ENCODE measurements around the gene BMPR1A.

Gene BMPR1A

GRCh38 chr10:86756511-86757112 lies at the start of gene BMPR1A:
Gene BMPR1A, plus strand, starts transcription at chr10:86756619. Its CDS starts 119,400 bp downstream, at chr10:86876019.
- DNase-seq, result no peak

DNA sequence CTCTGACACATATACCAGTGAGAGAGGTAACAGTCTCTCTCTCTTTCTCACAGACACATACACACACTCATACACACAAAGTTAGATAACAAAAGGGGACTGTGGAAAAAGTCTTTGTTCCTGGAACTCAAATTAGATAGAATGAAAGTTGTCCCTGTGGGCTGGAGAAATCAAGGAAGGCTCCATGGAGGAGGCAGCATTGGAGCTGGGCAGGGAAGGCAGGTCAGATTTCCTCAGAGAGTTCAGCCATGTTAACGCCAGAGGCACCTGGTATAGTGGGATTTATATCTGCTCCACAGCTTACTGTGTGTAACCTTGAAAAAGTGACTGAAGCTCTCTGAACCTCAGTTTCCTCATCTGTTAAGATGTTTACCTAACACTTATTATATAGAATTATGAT lies 49.4 kb upstream of the BMPR1A start:
- DNase-seq, result no peak

- DNase-seq, result no peak
Measured at GRCh38 chr10:86707505-86707904, 48.9 kb upstream of the BMPR1A start.

DNA sequence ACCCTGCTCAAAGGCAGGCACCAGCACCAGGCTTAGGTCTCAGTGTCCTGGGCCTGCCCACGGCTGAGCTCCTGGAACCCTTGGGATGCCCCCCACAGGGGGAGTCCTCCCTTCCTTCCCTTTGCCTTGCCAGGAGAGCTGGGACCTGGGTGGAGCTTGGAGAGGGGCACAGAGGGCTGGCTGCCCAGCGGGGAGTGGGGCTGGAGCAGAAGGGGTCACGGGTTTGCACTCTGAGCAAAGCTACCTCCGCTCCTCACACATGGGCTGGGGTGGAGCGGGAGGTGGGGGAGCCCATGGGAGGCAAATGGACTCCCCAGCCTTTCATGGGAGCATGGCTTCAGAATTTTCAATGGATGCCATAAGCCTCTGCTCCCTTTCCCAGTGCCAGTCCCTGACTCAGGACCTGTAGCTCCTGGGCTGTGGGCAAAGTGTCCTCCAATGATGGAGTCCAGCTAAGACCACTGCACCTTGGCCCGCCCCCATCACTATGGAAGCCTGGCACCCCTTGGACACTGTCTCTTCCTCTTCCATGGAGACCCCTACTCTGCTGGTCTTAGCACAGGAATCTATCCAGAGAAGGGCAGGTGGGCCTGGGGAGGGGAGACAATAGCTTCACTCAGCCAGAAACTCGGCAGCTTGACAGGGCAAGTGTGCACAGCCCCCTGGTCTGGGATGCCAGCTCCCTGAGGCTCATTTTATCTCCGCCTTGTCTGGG lies 48.2 kb upstream of the BMPR1A start:
- DNase-seq, result no peak

- no peak for DNase-seq
Measured at GRCh38 chr10:86708783-86709380, 47.5 kb upstream of the BMPR1A start.

GRCh38 chr10:86709396-86710185 lies 46.8 kb upstream of the BMPR1A start:
- no peak for DNase-seq

DNA sequence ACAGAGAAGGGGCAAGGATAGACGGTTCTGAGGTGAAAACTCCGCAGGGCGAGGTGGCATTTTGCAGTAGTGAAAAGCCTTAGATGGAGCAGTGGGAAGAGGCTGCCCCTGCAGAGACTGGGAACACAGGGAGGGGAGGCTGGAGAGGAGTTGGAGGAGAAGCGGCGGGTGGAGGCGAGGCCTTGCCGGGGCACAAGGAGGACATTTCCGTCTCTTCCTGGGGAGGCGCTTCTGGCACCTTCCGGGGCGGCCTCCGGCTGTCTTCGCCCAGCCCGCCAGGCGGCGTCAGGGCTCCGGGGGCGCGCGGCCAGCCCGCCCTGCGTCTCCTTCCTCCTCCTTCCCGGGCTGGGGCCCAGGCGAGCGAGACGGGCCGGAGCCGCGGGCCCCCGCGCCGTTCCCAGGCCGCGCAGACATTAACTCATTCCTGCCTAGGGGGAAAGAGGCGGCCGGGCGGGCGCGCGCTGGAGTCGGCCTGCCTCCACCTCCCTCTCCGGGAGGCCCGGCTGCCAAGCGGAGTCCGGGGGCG lies 45.4 kb upstream of the BMPR1A start:
- peak; percentile 75 for DNase-seq

GRCh38 chr10:86711513-86712316 lies 44.7 kb upstream of the BMPR1A start:
- no peak for DNase-seq

DNA sequence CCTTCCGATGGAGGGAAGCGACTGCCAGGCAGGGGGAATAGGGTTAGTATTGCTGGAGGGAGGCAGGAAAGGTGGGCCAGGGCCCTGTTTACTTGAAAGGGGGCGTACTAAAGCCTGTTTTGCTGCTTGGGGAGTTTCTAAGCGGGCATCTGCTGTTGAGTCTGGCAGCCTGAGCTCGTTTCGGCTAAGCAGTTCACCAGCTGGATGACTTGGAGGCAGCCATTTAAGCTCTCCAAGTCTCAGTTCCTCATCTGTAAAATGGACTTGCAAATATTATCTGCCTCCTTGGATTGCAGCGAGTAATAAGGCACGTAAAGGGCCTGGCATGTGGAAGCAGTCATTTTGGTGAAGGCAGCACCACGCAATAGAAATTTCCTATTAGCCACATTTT lies 44.1 kb upstream of the BMPR1A start:
- no peak for DNase-seq

GRCh38 chr10:86715156-86715795 lies 41.1 kb upstream of the BMPR1A start:
- no peak for DNase-seq

- DNase-seq, result no peak
Measured at GRCh38 chr10:86715836-86716235, 40.6 kb upstream of the BMPR1A start.

DNA sequence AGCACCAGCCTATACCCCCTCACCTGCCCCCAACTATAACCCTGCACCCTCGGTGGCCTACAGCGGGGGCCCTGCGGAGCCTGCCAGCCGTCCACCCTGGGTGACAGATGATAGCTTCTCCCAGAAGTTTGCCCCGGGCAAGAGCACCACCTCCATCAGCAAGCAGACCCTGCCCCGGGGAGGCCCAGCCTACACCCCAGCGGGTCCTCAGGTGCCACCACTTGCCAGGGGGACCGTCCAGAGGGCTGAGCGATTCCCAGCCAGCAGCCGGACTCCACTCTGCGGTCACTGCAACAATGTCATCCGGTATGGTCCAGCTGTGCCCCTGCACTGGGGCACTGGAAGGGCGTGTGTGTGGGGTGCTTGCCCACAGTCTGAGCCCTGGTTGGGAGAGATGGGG lies 40.0 kb upstream of the BMPR1A start:
- no peak for DNase-seq

DNA sequence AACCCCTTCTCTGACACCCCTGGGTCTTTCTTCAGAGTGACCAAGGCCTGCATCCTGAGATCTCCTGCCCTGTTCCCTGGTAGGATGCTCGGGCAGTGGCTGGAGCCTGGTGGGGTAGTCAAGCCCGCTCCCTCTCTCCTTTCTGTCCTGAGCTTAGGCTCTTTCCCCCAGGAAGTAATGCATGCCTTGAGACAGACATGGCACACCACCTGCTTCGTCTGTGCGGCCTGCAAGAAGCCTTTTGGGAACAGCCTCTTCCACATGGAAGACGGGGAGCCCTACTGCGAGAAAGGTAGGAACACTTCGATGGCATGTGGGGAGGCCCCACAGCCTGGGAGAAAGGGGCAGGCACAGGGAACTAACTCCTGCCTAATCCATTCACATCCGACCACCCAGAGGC lies 37.9 kb upstream of the BMPR1A start:
- no peak for DNase-seq

DNA sequence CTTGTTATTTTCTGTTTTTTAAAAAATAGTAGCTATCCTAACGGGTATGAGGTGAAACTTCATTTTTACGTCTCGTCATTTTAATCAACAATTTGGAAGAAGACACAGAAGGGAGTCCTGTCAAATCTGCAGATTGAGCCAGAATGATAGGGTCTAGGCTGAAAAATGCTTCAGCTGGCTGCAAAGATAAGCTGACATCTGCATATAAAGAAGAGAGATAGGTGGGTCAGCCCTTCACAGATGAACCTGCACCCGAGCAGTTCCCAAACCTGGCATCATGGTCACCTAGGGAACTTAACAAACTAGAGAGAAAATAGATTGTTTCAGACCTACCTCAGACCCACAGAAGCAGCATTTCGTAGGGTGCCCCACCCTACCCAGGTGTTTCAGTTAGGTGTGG lies 35.2 kb upstream of the BMPR1A start:
- DNase-seq, result no peak

GRCh38 chr10:86723009-86723408 lies 33.4 kb upstream of the BMPR1A start:
- DNase-seq, result no peak

DNA sequence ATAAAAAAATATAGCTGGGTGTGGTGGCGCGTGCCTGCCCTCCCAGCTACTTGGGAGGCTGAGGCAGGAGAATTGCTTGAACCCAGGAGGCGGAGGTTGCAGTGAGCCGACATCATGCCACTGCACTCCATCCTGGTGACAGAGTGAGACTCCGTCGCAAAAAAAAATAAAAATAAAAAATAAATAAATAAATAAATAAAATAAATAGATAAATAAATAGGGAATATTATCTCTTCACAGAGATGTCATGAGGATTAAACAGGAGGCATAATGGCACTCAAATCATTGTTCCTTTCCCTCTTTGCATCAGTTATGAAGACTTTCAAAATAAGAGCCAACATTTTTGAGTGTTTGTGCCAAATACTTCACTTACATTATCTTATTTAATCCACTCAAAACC lies 32.0 kb upstream of the BMPR1A start:
- DNase-seq, result no peak

- no peak for DNase-seq
Measured at GRCh38 chr10:86725980-86726676, 30.3 kb upstream of the BMPR1A start.

DNA sequence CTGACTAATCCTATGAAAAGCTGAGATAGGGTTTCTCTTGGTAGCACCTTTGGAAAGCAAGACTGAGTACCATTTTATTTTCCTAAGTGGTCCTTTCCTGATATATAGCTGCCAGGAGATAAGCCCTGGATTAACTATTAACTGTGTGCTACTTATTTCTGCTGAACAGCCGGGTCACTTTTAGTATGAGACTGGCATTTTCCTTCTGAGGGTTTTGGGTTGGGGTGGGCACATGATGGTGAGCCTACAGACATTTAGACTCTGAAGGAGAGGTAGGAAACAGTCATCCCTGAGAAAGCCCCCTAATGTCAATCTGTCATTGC lies 29.8 kb upstream of the BMPR1A start:
- DNase-seq, result no peak

DNA sequence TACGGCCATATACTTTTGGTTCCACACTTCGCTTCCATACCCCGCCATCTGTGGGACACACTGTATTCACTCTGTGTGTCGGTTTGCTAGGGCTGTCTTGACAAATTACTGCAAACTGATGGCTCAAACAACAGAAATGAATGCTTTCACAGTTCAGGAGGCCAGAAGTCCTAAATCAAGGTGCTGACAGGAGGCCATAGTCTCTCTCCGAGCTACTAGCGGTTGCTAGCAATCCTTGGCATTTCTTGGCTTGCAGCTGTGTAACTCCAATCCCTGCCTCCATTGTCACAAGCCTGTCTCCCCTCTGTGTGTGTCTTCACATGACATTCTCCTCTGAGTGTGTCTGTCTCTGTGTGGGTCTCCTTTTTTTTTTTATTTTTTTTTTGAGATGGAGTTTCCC lies 28.9 kb upstream of the BMPR1A start:
- no peak for DNase-seq

DNA sequence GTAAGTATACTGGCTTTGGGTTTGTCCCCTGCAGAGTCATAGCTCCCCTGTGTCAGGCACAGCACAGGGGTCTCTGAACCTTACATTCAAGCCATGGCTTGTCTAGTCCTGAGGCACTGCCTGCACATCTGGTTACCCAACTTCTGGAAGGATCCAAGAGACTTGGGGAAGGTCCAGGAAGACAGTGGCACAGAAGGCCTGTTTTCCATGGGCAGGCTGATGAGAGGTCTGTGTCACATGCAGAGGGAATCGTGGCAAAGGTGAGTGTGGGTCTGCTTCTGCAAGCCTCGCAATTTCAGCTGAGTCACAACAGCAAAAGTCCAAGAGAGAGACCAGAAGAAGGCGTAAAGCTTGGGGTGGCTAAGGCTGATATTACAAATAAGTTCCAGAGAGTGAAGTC lies 28.4 kb upstream of the BMPR1A start:
- no peak for DNase-seq

- DNase-seq, result no peak
Measured at GRCh38 chr10:86729677-86730076, 26.7 kb upstream of the BMPR1A start.

DNA sequence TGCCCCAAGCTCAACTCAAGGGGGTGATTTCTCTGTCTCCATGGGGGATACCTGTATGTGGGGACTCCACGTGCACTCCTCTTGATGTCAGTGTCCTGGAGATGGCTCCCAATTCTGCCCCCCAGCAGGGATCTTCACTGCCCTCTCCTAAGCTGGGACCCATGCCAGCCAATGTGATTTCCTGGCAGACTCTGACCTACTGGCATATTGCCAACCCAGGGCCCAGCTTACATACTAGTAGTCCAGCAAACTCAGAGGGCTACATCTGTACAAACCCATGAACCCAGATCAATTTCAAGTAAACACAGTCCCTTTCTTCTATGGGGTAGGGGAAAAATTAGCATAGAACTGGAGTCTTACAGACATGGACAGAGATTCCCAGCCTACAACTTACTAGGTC lies 26.2 kb upstream of the BMPR1A start:
- DNase-seq, result no peak
